ELR (cell line): ENCODE results near the gene ANKRD20A1.
"Not testable (repeated sequence)": the region's sequence is repeated elsewhere in the genome, so short reads cannot be mapped to it uniquely, and the experiment has no call there.

Experiments
- DNase-seq: peaks from one replicate; pipeline ENCODE4 v3.0.0-alpha.2; 2015; ENCODE audit warnings: low read depth

ANKRD20A1 gene

GRCh38 chr9:67858871-67859270, at the start of gene ANKRD20A1:
Gene ANKRD20A1, plus strand, starts transcription at chr9:67858931. Its CDS starts 496 bp downstream, at chr9:67859427.
- DNase-seq = not testable (repeated sequence)

DNA sequence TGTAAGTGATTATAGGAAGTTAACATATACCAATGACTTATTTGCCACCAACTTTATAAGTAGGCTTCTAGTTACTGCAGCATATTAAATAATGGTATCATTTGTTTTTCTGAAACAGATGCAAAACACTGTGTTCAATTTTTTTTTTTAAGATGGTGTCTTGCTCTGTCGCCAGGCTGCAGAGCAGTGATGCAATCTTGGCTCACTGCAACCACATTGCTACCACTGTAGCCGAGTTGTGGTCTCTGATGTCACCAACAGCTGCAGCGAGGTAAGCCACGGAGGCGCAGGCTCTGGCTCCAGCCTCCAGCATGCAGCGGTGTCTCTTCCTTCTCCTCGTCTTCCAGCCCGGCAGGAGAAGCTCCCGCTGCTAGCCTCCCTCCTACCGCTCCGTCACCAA, 26.6 kb upstream of the ANKRD20A1 start:
- DNase-seq = not testable (repeated sequence)
